Activated CD8-positive, alpha-beta memory T cell treated with anti-CD3 and anti-CD28 coated beads, Interleukin-2, amount 50 U/mL, for 24 hours (primary cell): ENCODE results near the gene TGFBR1.

Experiments
- DNase-seq: peaks from one replicate; pipeline ENCODE4 v3.0.0-alpha.2; 2020; ENCODE audit errors: extremely low read depth

The TGFBR1 gene

DNA sequence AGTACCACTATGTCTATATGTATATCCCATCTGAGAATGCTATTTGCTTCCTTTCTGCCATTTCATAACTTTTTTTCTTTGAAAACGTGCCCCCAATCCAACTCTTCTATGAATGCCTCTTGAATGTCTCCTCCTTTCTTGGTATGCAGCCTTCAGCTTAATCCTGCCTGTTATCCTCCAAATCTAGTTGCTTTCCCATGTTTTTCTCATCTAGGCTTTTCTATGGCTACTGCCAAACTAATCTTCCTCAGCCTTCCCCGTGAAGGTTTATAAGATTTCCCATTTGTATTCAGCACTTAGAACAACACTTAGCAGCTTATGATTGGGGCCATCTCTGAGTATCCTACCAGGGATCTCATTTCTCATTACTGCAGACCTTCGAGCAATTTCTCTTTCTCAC, 2.5 kb downstream of the TGFBR1 start:
- DNase-seq, result no peak

GRCh38 chr9:99108131-99108530, 3.2 kb downstream of the TGFBR1 start:
- no peak for DNase-seq

DNA sequence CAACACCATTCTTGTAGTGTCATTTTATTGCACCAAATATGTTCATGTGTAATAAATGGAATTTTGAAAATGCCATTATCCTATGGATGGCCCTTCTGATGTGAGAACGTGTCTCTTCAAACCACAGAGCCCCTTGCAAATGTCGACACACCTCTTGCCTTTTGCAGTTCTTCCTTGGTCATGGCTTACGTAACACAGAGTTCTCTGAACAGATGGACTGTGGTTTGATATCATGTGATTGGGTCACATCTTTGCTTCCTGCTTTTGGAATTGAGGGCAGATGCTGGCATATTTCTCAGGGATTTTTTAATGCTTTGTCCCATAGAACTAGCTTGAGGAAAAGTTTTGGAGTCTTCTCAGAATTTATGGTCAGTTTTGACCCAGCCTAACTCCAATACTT, 4.6 kb downstream of the TGFBR1 start:
- no peak for DNase-seq

- DNase-seq, result no peak
Measured at GRCh38 chr9:99112750-99113413, 8.0 kb downstream of the TGFBR1 start.

GRCh38 chr9:99113414-99114048, 8.6 kb downstream of the TGFBR1 start:
- DNase-seq, result no peak

GRCh38 chr9:99114049-99114440, 9.1 kb downstream of the TGFBR1 start:
- no peak for DNase-seq

GRCh38 chr9:99114846-99115500, 10.1 kb downstream of the TGFBR1 start:
- no peak for DNase-seq

DNA sequence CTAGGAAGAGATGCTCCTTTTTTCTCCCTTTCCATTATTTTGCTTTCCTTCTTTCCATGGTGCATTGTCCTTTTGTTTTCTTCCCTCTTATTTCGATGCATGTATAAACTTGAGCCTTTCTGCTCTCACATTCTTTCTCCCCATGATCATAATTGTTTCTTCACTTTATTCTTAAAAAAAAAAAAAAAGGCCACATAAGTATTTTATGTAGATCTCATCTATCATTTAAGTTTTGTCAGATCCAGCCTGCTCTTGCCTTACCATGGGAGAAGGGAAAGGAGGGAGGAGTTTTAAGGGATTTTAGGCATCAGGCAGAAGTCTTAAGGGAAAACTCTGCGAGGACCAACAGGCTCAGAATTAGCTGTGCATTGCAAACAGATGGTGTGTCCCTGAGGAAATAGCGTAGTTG, 11.1 kb downstream of the TGFBR1 start:
- DNase-seq, result no peak

- DNase-seq, result no peak
Measured at GRCh38 chr9:99118782-99119466, 14.0 kb downstream of the TGFBR1 start.

GRCh38 chr9:99119976-99120655, 15.2 kb downstream of the TGFBR1 start:
- DNase-seq, result no peak

DNA sequence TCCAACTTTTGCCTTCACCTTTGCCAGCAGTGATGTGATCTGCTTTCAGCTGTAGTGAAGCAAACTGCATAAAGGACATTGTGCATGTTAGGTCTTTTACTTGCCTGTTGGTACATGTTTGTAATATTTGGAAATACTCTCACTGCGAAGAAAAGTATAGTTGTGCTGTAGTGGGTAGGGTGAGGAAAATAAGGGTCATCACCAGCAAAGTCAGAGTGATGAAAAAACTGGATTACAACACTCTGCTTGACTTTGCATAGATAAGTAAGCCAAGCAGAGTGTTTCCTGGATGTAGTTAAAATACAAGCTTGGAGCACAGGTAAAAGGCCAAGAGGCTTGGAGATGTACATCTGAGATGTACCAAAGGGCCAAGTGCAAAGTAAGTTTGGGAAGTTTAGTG, 16.7 kb downstream of the TGFBR1 start:
- no peak for DNase-seq

- DNase-seq, result no peak
Measured at GRCh38 chr9:99124534-99125255, 19.8 kb downstream of the TGFBR1 start.

GRCh38 chr9:99125446-99125845, 20.5 kb downstream of the TGFBR1 start:
- DNase-seq, result no peak

DNA sequence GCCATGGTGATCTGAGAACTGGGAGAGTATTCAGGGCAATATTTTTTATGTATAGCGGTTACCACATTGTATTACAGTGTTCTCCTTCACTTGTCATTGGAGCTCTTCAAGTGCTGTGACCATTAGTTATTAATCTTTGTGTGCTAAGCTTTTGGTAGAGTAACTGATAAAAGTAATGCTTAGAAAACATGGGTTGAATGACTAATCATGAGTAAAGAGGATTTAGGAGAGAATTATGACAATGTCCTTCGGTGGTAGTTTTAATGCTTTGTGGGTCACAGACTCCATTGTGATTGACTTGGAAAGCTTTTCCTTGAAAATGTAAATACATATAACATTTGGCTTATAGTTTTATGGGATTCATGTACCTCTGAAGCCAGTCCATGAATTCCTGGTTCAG, 21.4 kb downstream of the TGFBR1 start:
- DNase-seq, result no peak

DNA sequence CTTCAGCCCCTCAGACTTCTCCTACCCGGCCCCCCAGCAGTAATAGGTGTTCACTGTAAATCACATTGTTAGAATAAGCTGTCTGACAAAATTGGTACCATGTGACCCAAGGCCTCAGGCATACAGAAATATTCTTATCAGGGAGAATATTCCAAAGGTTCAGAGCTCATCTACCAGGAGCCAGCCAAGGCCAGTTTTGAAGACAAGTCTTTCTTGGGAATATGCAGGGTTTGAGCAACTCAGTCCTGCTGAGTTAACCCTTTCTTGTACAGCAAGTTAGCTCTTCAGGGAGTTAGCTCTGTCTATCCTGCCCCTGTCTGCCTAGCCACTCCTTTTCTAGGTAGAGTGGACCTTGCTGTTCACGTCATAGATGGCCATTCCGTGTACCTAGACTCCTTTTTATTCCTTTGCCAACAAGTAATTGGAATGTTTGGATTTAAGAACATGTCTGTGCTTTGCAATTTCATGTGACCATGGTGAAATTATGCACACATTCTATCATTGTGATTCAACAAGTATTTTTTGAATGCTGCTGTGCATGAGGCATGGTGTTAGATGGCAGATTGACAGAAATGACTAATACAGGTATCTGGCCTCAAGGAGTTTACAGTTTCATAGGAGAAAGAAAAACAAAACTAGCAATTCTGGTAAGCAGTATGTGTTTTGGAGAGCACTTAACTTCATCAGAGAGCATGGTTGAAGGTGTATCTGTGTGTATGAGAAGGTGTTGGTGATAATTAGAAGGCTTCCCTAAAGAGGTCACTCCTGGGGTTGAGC, 22.6 kb downstream of the TGFBR1 start:
- DNase-seq, result no peak

DNA sequence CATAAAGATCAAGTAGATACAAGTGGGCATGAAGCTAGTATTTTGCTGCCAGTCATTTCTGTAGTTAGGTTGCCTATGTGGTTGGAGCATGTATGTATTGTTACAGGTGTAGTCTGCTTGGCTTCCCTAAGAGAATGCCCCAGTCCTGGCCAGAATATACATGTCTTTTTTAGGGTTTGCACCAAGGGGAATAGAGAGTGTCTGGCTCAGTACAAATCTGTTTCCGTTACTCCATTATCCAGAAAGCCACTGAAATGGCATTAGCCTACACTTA, 23.2 kb downstream of the TGFBR1 start:
- DNase-seq, result no peak

DNA sequence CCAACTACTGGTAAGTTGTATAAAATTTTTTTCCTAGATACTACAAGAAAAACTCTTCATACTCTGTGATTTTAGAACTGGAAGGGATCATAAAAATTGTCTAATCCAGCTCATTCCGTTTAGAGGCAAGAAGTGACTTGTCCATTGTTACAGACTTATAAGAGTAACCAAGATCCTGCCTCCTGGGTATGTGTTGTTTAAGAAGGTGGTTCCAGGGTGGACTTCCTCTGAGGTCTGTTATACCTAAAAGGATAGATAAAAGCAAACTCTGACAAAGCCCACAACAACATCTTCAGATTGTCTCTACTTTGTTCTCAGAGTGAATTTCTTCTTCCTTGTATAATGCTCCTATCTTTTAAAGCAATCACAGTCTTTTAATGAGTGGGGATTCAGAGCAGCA, 24.2 kb downstream of the TGFBR1 start:
- DNase-seq, result no peak

GRCh38 chr9:99130069-99130468, 25.2 kb downstream of the TGFBR1 start:
- no peak for DNase-seq

DNA sequence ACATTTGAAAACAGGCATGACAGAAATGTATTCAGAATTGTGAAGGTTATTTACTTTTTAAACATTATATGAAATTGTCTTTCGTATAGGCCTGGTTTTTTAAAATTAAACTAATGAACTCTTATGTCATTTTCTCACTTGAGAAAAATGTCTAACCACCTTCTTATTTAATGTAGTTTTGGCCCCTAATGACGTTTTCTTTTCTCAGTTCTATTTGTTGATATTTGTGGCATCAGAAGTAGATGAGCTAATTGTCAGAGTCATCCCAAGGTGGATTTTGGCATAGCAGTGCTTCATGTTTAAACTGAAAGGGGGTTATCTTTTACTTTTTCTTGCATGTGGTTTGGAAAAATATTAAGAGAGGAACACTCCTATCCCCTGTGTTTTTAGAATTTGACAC, 28.2 kb downstream of the TGFBR1 start:
- DNase-seq, result no peak

DNA sequence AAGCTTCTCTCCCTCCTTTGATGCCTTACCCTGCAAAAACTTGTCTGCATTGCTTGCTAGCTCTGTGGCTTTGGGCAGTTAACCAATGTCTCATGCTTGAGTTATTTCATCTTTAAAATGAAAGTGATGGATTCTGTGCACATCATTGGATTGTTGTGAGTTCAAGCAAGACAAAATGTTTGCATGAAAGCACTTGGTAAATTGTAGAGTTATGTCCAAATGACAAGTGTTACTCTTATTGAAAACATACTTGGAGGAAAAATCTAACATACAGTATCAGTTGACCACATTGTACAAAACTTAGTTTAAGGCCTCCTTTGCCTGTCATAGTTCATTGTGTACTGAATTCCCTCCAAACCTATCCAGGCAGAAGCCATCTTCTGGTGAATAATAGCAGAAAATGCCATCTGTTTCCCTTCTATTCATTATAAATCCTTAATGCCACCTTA, 30.0 kb downstream of the TGFBR1 start:
- no peak for DNase-seq

DNA sequence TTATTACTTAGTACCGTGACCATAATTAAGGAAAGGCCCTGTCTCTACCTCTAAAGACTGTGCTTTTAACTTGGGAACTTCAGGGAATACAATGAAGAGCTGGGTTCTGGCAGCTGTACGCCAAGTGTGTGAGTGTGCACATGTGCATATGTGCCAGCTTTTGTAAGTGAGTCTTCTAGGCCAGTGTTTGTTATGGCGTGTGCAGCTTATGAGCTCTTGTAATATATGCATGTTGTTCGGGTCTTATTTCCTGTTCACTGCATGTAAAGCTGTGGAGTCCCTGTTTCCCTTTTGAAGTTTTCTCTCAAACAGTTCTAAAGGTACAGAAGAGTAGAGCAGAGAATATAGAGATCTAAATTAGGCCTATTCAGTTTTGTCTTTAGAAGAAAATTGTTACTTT, 30.5 kb downstream of the TGFBR1 start:
- no peak for DNase-seq
